Transverse colon (tissue), 4 donors: ENCODE results near the gene CALML3. TPM values are rescaled to one million over a fixed set of nuclear protein-coding genes. Genes with fewer than 3 reads are reported as not detected.

ENCODE experiments used
- DNase-seq: peaks from one replicate; pipeline ENCODE4 v3.0.0-alpha.2; 2019
- H3K27ac ChIP-seq, 4 donors: fragments of 200-600 bp; sonication (generic); 2 replicates each; pipeline ENCODE4 v1.5.1; 2016 to 2018; ENCODE audit warnings: inconsistent platforms in 4 of 4
- H3K27me3 ChIP-seq: fragments of 200-600 bp; sonication (generic); 2 replicates; pipeline ENCODE4 v1.5.1; 2017; ENCODE audit warnings: inconsistent platforms
- H3K36me3 ChIP-seq, 4 donors: fragments of 200-600 bp; sonication (generic); 2 replicates each; pipeline ENCODE4 v1.5.1; 2017 to 2019; ENCODE audit warnings: inconsistent platforms in 4 of 4
- H3K4me1 ChIP-seq, 4 donors: fragments of 200-600 bp; sonication (generic); 2 replicates each; pipeline ENCODE4 v1.5.1; 2017 to 2020; ENCODE audit warnings: inconsistent platforms in 4 of 4
- H3K4me3 ChIP-seq, 4 donors: fragments of 200-600 bp; sonication (generic); 1 replicate in 1 of 4; 2 replicates in 3 of 4; pipeline versions ENCODE4 v1.5.1 to v1.6.1; 2017 to 2019; ENCODE audit warnings: inconsistent platforms in 4 of 4
- H3K9me3 ChIP-seq, 2 donors: fragments of 200-600 bp; sonication (generic); 2 replicates each; pipeline ENCODE4 v1.5.1; 2017 to 2019; ENCODE audit warnings: inconsistent platforms in 2 of 2
- EP300 ChIP-seq: sonication (generic); formaldehyde crosslinking; IDR thresholded peaks from one replicate; pipeline ENCODE4 v1.6.1; 2017; ENCODE audit warnings: antibody characterized with exemption, low read depth
- POLR2A ChIP-seq: fragments of 450-650 bp; IDR thresholded peaks from one replicate; pipeline ENCODE4 v1.6.1; 2016; ENCODE audit warnings: antibody characterized with exemption, mild to moderate bottlenecking, moderate library complexity
- POLR2AphosphoS5 ChIP-seq, 3 donors: sonication (generic); formaldehyde crosslinking; IDR thresholded peaks; one replicate each; pipeline ENCODE4 v1.6.1; 2016; ENCODE audit warnings: antibody characterized with exemption in 3 of 3
- WGBS, 2 donors: methylation state at CpG; one replicate each; pipeline ENCODE4 v1.1.5; 2018; ENCODE audit warnings: low coverage in 1 of 2; 5-methylcytosine and 5-hydroxymethylcytosine counted together
- in situ Hi-C, 4 donors: fragments of 200-750 bp; cut with MboI; loops; one replicate each; pipeline versions ENCODE4 v1.15.0 to v1.15.1; 2017; ENCODE audit warnings: low sequenced_read_pairs in 3 of 4, low pct_ligation_motif_present in 1 of 4, low pct_unique_long_range_greater_than_20kb in 1 of 4
- intact Hi-C: fragments of 100-400 bp; cut with DNase I; formaldehyde crosslinking; loops from one replicate; pipeline ENCODE4 v1.15.1; 2023; ENCODE audit warnings: low total_unique reads
- total RNA-seq, 4 donors: library from RNA; depleted of rRNA; stranded (reverse); fragments of >200 nt; gene quantifications; one replicate each; pipeline ENCODE4 v1.1.0, GENCODE V29; 2016
- TF ChIP-seq, protein P1 (sequence below), 5 experiments: fragments of 200-600 bp in 3 of 5; fragments of 450-650 bp in 2 of 5; sonication (generic) in 3 of 5; IDR thresholded peaks; 1 replicate in 2 of 5; 2 replicates in 3 of 5; pipeline ENCODE4 v1.5.1; 2016 to 2017; ENCODE audit warnings: antibody characterized with exemption in 5 of 5, inconsistent platforms in 3 of 5, mild to moderate bottlenecking in 2 of 5, moderate library complexity in 1 of 5

Gene CALML3
- total RNA-seq, 4 donors from 2014 or later: not detected

DNA sequence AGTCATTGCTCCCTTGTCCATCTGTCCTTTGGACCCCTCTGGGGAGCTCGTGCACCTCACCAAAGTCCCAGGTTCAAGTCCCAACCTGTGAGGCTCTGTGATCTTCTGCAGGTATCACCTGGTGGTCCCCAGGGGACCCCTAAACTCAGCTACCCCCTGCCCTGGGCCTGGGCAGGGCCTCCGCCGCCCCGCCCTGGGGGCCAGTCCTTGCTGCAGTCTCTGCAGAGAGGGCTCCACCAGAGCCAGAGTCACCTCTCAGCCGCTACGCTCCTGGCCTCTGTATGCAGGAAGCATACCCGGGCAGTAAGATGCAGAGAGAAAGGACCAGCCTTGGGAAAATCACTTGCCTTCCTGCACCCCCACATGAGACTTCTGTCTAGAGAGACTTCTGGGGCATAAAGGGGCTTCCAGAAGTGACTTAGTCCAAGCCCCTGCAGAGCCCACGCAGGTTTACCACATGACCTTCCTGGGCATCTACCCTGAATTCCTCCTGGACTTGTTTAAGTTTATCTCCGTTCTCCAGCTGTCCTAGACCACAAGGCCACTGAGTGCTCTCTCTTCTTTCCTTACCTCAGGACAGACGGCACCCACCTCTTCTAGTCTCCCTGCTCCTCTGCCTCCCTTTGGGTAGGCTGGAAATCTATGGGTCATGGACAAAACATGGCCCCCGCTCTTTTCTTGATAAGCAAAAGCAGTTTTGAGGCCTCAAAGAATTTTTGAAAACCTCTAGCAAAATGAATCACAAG, 46.6 kb upstream of the CALML3 start:
- H3K9me3 ChIP-seq: no peaks in the 10 kb centered on the region
- H3K4me1 ChIP-seq: no peaks in the 10 kb centered on the region
- intact Hi-C loops (no loop called here), in situ Hi-C loops (no loop called here)
- no peak overlapping the region for H3K4me3 ChIP-seq
- no peak overlapping the region for H3K27ac ChIP-seq
- 83% methylated on average over 4 of the region's 11 CpGs; no CpG with 5 or more reads in 1 of the 2 donors for WGBS, 2 donors
- DNase-seq: no peak
- H3K36me3 ChIP-seq: no peaks in the 10 kb centered on the region
- no peaks in the 10 kb centered on the region for H3K27me3 ChIP-seq
- TF ChIP-seq, protein P1, sequence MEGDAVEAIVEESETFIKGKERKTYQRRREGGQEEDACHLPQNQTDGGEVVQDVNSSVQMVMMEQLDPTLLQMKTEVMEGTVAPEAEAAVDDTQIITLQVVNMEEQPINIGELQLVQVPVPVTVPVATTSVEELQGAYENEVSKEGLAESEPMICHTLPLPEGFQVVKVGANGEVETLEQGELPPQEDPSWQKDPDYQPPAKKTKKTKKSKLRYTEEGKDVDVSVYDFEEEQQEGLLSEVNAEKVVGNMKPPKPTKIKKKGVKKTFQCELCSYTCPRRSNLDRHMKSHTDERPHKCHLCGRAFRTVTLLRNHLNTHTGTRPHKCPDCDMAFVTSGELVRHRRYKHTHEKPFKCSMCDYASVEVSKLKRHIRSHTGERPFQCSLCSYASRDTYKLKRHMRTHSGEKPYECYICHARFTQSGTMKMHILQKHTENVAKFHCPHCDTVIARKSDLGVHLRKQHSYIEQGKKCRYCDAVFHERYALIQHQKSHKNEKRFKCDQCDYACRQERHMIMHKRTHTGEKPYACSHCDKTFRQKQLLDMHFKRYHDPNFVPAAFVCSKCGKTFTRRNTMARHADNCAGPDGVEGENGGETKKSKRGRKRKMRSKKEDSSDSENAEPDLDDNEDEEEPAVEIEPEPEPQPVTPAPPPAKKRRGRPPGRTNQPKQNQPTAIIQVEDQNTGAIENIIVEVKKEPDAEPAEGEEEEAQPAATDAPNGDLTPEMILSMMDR (IDR thresholded peaks at IDR 0.05): no peak
- no peak for TF ChIP-seq POLR2AphosphoS5 (IDR thresholded peaks at IDR 0.05)
- TF ChIP-seq POLR2A: no peak
- no peak for TF ChIP-seq EP300

DNA sequence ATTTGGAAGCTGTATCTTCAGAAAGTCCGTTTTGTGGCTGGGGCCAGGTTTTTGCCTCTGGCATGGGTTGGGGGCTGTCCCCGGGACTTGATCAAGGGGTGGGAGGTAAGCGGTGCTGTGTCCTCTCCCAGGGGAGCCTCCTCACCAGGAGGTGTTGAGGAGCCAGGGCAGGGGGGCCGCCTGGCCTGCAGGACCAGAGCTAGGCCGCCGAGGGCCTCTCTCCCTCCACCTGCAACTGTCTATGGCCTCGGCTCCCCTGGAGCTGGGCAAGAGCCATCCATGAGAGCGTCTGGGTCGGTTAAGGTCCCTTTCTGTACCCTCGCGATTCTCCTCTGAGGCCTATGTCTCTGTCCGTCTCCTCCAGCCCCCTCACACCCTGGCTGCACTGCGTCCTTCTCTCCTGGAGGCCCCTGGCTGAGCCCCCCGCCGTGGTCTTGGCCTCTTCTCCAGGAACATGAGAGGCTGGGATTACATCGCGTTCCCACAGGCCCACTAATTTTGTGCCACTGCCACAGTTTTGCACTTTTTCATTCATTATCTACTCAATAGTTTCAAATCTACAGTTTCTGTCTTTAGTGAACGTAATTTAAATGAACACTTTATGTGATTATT, 46.0 kb upstream of the CALML3 start:
- TF ChIP-seq POLR2AphosphoS5 (IDR thresholded peaks at IDR 0.05) (no peak), EP300 (no peak), POLR2A (no peak)
- TF ChIP-seq, protein P1 (IDR thresholded peaks at IDR 0.05): no peak
- in situ Hi-C loops (no loop called here), intact Hi-C loops (no loop called here)
- H3K9me3 ChIP-seq: no peaks in the 10 kb centered on the region
- no peak overlapping the region for H3K4me3 ChIP-seq
- no peaks in the 10 kb centered on the region for H3K36me3 ChIP-seq
- 89 to 95% methylated on average over 7 to 16 of the region's 18 CpGs for WGBS, 2 donors
- no peaks in the 10 kb centered on the region for H3K4me1 ChIP-seq
- no peaks in the 10 kb centered on the region for H3K27me3 ChIP-seq
- H3K27ac ChIP-seq: no peak overlapping the region
- DNase-seq: no peak

DNA sequence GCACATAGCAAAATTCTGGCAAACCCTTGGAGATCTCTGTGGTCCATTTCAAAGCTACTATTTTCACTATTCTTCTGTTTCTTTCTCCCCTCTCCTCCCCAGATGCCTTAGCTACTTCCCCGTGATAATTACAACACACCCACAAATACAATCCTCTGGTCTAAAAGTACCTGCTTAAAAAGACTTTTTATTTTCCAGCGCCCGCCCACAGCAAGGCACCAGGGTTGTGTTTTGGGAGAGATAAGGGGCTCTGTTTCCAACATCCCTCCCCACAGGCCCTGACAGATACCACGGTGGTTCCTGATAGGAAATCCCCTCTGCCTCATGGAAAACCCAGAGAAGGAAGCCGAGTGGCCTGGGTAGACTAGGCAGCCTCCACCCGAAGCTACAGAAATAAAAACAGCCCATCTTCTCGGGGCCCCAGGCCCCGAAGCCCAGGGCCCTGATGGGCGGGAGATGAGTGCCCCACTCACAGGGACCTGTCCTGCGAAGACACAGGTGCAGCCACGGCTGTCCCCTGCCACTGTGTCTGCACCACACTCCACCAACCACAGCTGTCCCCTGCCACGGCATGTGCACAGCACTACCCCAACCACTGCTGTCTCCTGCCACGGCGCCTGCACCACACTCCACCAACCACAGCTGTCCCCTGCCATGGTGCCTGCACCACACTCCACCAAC, 45.1 kb upstream of the CALML3 start:
- no peaks in the 10 kb centered on the region for H3K27me3 ChIP-seq
- no peak overlapping the region for H3K4me3 ChIP-seq
- intact Hi-C loops: no loop called here
- H3K36me3 ChIP-seq: no peaks in the 10 kb centered on the region
- WGBS, 2 donors: 65 to 83% methylated on average over 2 to 14 of the region's 14 CpGs
- TF ChIP-seq POLR2AphosphoS5 (IDR thresholded peaks at IDR 0.05) (no peak), EP300 (no peak), POLR2A (no peak)
- TF ChIP-seq, protein P1 (IDR thresholded peaks at IDR 0.05): no peak
- H3K9me3 ChIP-seq: no peaks in the 10 kb centered on the region
- H3K4me1 ChIP-seq: no peaks in the 10 kb centered on the region
- DNase-seq: no peak
- in situ Hi-C loops: no loop called here
- no peak overlapping the region for H3K27ac ChIP-seq

DNA sequence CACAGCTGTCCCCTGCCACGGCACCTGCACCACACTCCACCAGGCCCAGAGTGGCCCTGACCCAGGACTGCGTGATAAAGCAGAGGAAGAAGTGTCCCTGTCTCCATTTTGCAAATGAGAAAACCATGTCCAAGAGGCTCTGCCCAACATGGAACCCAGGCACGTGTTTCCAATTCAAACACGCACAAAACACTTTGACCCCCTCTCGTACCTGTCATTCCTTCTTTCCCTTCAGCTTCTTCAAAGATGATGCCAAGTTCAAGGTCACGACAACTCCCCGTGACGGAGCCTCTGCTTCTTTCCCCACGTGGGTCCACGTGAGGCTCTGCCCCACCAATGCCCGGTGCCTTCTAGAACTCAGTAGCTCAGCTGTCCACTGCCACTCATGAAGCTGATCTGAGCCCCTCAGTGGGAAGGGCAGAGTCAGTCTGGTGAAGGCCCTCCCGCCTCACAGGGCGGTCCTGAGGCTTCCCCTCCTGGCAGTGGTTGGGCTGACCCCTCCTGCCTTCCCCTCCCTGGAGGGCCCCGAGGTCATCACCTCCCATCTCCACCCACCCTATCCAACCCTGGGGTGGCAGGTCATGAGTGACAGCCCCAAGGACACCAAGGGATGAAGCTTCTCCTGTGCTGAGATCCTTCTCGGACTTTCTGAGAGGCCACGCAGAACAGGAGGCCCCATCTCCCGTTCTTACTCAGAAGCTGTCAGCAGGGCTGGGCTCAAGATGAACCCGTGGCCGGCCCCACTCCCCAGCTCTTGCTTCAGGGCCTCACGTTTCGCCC, 44.4 kb upstream of the CALML3 start:
- Histone ChIP-seq H3K9me3 (no peaks in the 10 kb centered on the region), H3K36me3 (no peaks in the 10 kb centered on the region), H3K27ac (no peak overlapping the region), H3K4me1 (no peaks in the 10 kb centered on the region), H3K4me3 (no peak overlapping the region), H3K27me3 (no peaks in the 10 kb centered on the region)
- intact Hi-C loops (no loop called here), in situ Hi-C loops (no loop called here)
- no peak for DNase-seq
- no peak for TF ChIP-seq POLR2AphosphoS5 (IDR thresholded peaks at IDR 0.05)
- TF ChIP-seq, protein P1 (IDR thresholded peaks at IDR 0.05): no peak
- TF ChIP-seq EP300: no peak
- TF ChIP-seq POLR2A: no peak
- WGBS, 2 donors: 88% methylated on average over 10 to 21 of the region's 21 CpGs
